Measurements from ENCODE around the gene FGF10. TPM values are rescaled to one million over a fixed set of nuclear protein-coding genes. Genes with fewer than 3 reads are reported as not detected.

The FGF10 gene
- polyA plus RNA-seq, 4 donors, result 8.6 to 42.9 (median 10.5) TPM

DNA sequence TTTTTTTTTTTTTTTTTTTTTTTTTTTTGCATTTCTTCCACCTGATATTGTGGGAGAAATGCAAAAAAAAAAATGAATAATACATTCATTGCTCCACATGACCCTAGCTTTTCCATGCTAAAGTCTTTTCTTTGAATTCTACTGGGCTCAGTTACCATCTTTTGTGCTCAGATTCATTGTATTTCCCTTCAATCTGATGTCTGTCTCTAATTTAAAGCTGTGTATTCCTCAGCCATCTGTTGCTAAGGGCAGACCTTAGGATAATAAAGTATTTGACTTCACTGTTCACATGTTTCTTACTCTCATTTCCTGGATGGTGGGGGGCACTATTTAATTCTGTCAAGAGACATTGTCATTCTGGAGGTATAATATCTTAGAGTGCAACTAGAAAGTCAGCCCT lies 123.5 kb downstream of the FGF10 start:
- DNase-seq (ENCODE audit: low read depth in 4 of 4, low spot score in 3 of 4), result no peak

DNA sequence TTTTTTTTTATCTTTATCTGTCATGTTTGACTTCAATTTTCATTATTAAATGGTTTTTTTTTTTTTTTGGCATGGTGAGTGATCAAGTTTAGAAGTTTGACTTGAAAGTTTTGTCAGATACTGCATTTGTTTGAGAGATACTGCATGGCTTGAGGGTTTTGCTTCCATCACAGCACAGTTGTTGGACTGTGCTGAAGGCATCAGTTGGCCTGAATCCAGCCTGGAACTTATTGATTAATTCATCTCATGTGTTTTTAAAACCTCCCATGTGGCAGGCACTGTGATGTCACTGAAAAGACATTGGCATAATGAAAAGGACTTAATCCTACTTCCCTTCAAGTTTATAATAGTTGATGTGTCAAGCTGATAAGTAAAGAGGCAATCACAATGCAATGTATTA lies 128.4 kb downstream of the FGF10 start:
- DNase-seq (ENCODE audit: low read depth in 4 of 4, low spot score in 3 of 4), result no peak

DNA sequence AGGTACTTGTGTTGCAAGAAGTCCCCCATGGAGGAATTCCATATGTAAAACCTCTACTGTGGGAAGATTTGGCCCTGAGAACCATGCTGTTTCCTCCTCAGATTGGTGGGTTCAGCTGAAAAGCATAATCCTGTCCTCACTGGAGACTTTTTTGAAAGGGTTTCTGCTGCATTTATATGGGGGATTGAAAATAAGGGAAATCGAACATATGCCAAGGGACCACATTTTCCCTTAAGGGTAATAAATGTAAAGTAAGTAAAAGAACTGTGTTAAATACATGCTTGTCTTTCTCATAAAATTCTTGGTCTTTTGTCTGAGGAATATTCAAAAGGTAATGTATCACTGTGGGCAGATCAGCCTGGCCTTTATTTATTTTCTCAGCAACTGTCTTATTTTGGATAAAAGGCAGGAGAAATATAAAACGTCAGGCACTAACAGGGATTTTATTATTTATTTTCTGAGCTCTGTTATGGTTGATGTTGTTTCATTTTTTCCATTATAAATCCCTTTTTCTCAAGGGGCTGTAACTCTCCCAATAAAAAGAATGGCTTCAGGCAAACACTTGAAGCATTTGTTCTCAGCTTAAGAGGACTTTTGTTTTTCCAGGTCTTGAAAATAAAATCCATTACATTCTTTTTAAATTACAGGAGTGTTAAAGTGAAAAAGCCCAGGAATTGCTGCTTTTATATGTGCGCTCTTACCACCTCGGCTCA lies 131.4 kb downstream of the FGF10 start:
- DNase-seq (ENCODE audit: low read depth in 4 of 4, low spot score in 3 of 4), result no peak

DNA sequence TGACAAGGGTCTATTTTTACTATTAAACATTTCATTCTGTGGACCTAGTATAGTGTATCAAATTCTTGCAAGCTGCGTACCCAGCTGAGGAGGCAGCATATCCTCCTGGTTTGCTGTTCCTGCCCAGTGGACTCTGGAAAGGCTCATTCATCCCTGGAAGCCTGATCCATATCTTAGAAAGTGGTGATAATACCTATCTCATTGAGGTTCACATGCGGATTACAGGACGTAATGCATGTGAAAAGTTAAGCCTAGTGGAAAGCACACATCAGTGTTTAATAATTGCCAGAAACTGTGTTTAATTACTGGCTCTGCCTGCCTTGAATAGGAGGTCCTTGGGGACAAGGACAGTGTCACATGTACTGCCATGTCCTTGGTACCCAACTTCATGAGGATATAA lies 132.0 kb downstream of the FGF10 start:
- no peak for DNase-seq (ENCODE audit: low read depth in 4 of 4, low spot score in 3 of 4)

All from left renal pelvis (tissue), 4 donors.